KOPT-K1 (cell line): ENCODE data around the gene LAPTM5.

Source experiments
- H3K27ac ChIP-seq: fragments of 200-600 bp; sonication (generic); 2 replicates; pipeline ENCODE4 v1.5.1; 2016; ENCODE audit warnings: antibody characterized with exemption, mild to moderate bottlenecking, low read depth, low read length; ENCODE audit not compliant: poor library complexity, severe bottlenecking
- H3K36me3 ChIP-seq: fragments of 200-600 bp; sonication (generic); 2 replicates; pipeline ENCODE4 v1.5.1; 2017; ENCODE audit warnings: antibody characterized with exemption, mild to moderate bottlenecking, low read length, moderate library complexity; ENCODE audit not compliant: insufficient read depth
- H3K9me3 ChIP-seq: fragments of 200-600 bp; sonication (generic); 2 replicates; pipeline ENCODE4 v1.5.1; 2017; ENCODE audit warnings: antibody characterized with exemption, low read length, mild to moderate bottlenecking; ENCODE audit not compliant: insufficient read depth, poor library complexity, severe bottlenecking

Gene LAPTM5

DNA sequence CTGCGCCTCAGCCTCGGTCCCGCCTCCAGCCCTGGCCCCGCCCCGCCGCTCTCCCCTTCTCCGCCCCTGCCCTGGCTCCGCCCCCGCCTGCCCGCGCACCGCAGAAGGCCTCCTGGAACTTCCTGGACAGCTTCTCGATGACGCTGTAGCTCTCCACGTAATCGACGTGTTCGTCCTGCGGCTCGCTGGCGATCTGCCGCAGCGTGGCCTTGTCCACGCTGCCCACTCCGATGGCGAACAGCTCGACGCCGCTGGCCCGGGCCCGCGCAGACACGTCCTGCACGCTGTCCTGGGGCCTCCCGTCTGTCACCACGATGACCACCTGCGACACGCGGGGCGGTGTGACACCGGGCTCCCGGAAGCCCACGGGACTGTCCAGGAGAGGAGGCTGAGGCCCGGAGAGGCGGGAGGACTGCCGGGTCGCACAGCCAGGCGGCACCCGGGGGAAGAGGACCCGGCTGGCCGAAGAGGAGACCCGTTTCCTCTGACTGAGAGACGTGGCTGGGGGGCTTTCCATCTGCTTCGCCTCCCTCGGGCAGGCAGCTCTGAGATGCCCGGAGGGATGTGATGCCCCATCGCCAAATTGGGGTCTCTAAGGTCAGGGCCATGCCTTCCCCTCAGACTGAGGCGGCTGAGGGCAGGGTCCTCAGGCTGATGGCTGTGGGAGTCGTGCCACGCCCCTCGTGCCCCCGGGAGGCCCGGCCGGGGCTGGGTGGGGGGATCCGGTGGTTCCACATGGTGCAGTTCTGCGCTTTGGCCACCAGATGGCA lies 38.8 kb downstream of the LAPTM5 start:
- no peaks in the 10 kb centered on the region for H3K36me3 ChIP-seq
- peak overlapping the region; percentile 68 for H3K27ac ChIP-seq
- peaks cover 11% of the 10 kb centered on the region for H3K9me3 ChIP-seq

DNA sequence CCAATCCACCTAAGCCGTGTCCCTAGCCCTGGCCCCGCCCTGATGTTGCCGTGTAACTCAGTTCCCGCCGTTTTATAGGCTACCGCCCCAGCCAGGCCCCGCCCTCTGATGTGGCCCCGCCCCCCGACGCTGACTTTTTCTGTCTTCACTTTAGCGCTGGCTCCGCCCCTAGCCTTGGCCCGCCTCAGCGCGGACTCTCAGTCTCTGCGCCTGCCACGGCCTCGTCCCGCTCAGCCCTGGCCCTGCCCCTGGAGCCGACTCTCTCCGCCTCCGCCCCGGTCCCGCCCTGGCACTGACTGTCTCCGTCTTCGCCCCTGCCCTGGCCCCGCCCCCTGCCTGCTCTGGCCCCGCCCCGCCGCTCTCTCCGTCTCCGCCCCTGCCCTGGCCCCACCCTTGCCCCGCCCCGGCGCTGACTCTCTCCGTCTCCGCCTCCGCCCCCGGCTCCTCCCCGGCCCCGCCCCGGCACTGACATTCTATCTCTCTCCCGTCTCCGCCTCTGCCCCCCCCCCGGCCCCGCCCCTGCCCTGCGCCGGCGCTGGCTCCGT lies 39.4 kb downstream of the LAPTM5 start:
- H3K27ac ChIP-seq: no peak overlapping the region
- H3K36me3 ChIP-seq: no peaks in the 10 kb centered on the region
- peaks cover 11% of the 10 kb centered on the region for H3K9me3 ChIP-seq

DNA sequence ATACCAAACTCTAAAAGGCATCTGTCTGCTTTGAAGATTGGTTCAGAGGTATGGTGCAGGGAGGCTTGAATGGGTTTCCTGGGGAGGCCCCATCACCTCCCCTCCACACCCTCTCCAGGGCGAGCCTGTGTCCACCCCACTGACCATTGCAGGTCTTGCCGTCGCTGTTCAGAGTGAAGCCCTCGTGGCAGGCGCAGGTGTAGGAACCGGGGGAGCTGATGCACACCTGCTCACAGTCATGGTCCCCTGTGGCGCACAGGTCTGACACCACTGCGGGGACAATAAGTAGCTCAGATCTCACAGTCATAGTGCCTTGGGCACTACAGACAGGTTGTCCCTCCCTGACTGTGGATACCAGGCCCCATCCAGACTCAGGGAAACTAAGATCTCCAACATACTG lies 40.9 kb downstream of the LAPTM5 start:
- Histone ChIP-seq H3K36me3 (no peaks in the 10 kb centered on the region), H3K27ac (no peak overlapping the region), H3K9me3 (peaks cover 11% of the 10 kb centered on the region)

DNA sequence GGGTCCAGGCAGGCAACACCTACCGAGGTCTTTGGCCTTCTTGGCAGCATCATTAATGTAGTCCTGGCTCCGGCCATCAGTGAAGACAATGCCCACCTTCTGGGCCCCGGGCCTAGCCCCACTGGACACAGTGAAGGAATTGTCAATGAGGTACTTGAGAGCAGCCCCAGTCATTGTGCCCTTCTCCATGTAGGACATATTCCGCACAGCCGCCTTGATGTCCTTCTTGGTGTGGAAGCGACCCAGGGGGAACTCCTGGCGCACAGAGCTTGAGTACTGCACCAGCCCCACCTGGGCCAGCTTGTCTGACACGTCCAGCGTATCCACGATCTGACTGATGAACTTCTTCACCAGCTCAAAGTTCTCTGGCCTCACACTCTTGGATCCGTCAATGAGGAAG lies 41.7 kb downstream of the LAPTM5 start:
- Histone ChIP-seq H3K36me3 (no peaks in the 10 kb centered on the region), H3K9me3 (peaks cover 11% of the 10 kb centered on the region), H3K27ac (no peak overlapping the region)

DNA sequence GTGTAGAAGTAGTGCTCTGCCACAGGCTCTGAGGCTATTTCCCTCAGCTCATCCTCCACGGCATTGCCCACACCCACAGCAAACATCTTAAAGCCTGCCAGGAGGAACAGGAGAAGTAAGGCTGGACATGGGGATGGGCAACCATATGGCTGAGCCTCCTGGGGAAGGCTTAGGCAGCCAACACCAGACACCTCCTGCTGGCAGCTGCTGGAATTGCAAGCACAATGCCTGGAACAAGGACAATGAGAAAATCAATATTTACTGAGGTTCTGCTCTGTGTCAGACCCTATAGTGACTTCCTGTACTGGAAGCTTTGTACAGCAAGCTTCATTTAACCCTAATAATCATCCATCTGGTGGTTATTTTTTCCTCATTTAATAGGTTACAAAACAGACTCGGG lies 42.4 kb downstream of the LAPTM5 start:
- H3K27ac ChIP-seq: no peak overlapping the region

DNA sequence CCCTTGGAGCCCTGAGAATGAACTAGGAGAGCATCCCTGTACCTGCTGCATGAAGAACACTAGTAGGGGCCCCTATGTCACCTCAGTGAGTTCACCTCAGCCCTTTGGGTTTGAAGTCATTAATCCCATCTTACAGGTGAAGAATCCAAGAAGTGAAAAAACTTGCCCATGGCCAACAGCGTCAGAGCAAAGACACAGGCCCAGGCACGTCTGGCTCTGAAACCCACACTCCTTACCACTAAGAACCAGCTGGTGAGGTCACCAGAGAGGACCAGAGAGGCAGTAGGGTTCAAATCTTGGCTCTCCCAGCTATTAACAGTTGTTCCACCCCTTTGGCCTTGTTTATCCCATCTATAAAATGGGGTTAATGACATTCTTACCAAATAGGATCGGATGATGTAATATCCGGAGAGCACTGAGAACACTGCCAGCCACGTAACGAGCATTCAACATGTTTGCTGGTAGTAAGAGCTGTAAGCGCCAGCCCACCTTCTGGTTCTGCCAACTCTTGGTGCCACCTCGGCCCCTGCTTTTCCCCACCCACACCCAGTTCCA lies 43.0 kb downstream of the LAPTM5 start:
- peaks cover 11% of the 10 kb centered on the region for H3K9me3 ChIP-seq
- no peaks in the 10 kb centered on the region for H3K36me3 ChIP-seq
- no peak overlapping the region for H3K27ac ChIP-seq

More for the DNA sequence above, 42.4 kb downstream of the LAPTM5 start:
- peaks cover 11% of the 10 kb centered on the region for H3K9me3 ChIP-seq
- no peaks in the 10 kb centered on the region for H3K36me3 ChIP-seq

DNA sequence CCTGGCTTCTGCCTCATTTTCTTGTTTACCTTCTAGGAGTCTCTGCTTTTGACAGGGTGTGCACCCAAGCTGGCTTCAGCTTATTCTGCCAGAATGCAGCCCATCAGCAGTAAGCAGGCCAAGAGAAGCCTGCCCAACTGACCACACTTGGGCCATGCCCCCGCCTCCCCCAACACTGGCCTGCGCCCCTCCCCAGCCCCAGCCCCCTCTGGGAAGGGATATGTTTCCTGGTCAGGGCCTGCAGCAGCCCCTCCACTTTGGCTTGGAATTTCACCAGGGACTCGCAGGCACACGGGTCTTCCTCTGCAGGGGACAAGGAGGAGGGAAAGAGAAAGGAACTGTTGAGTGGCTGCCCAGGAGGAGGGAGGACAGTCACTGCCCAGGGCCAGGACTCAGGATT lies 43.5 kb downstream of the LAPTM5 start:
- no peaks in the 10 kb centered on the region for H3K36me3 ChIP-seq
- peaks cover 11% of the 10 kb centered on the region for H3K9me3 ChIP-seq
- no peak overlapping the region for H3K27ac ChIP-seq

DNA sequence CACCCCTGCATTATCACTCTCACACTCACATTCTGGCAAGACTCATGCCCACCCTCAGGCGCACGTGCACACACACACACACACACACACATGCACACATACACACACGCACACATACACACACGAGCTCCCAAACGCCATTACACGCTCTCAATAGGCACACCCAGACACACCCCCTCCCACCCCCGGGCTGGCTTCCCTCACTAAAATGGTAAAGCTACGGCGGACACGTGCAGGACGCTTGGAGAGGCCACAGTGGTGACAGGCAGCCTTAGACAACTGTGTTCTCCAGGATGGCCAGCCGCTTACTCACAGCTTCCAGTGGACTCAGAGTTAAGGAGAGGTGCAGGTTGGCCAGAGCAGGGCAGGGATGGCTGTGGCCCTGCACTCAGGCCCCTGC lies 44.3 kb downstream of the LAPTM5 start:
- Histone ChIP-seq H3K9me3 (peaks cover 11% of the 10 kb centered on the region), H3K27ac (no peak overlapping the region), H3K36me3 (no peaks in the 10 kb centered on the region)

DNA sequence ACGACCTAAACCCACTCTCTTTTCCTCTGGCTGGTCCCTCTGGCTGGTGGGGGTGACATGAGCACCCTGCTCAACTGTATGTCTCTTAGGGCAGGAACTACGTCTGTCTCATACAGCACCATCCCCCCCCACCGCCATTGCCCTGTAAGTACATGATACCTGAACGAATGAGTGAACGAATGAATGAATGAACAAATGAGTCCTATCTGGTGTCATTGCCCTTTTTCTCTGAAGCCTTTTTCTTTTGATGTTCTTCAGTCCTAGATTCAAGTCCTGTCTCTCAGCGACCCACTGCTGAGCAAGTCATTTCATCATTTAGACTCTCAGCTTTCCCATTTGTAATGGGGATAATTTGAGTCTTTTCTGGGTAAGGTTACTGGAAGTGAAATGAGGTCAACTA lies 45.0 kb downstream of the LAPTM5 start:
- no peak overlapping the region for H3K27ac ChIP-seq
- no peaks in the 10 kb centered on the region for H3K36me3 ChIP-seq
- H3K9me3 ChIP-seq: peaks cover 11% of the 10 kb centered on the region

DNA sequence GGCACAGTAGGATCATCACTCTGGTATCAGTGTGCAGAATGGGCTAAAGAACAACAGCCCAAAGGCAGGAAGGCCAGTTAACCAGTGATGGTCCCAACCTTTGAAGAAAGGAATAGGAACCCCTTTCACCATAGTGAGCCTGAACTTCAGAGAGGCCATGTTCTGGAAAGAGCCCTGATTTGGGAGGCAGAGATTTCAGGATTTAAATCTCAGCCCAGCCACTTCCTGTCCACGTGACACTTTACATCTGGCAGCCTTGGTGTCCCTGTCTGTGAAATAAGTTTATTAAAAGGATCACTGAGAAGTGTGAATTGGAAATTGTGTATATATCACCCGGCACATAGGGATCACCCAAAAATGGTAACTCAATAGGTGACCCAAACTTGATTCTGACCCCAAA lies 47.2 kb downstream of the LAPTM5 start:
- Histone ChIP-seq H3K9me3 (peaks cover 2% of the 10 kb centered on the region), H3K36me3 (no peaks in the 10 kb centered on the region), H3K27ac (no peak overlapping the region)

DNA sequence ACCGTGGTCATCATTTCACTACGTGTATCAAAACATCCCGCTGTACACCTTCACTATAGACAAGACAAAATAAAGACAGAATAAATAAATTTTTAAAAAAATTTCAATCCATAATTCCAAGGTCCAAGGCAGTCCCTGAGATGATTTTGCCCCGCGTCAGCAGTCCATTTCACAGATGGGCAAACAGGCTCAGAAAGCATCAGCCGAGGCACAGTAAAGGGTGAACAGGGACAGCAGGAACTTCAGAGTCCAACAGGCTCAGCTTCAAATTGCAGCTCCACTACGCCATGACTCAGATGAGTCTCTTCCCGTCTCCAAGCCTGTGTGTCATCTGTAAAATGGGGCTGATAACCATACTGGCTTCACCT lies 49.2 kb downstream of the LAPTM5 start:
- no peaks in the 10 kb centered on the region for H3K9me3 ChIP-seq
- no peaks in the 10 kb centered on the region for H3K36me3 ChIP-seq
- H3K27ac ChIP-seq: no peak overlapping the region

DNA sequence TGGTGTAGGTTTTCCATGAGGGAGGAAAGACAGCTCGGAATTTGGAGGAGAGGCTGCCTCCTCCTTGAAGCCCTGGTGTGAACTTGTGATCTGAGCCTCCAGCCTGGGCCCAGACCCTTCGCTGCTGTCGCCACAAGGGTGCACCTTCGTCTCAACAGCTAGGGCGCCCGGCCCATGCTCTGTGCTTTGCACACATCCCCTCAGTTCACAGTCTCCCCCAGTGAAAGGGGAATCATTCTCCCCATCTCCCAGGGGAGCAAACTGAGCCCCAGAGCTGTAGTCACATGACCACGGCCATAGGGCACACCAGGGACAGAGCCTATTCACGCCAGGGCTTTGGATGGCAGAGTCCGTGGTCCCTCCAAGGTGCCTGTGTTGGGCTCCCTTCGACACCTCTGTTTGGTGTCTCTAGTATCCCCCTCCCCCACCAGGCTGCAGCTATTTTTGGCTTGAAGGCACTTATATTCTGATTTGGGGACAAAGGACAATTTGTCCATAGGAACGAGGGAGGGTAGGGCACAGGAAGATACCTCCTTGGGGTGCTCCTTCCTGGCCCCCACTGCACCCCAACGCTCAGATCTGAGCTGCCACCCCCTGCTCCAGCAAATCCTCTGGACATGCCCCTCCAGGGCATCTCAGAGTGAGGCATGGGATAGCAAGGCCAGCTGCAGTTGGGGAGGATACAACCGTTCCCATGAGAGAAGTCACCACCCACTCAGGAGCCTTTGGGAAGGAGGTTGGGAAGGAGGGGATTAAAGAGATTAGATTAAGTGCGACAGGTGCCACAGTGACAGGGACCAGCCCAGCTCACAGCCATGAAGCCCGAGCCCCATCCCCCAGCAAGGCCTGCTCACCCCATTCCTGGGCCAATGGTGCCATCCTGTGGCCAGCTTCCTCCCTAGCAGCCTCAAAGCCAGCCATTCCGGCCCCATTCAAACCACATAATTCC lies 49.9 kb downstream of the LAPTM5 start:
- Histone ChIP-seq H3K36me3 (no peaks in the 10 kb centered on the region), H3K9me3 (no peaks in the 10 kb centered on the region), H3K27ac (no peak overlapping the region)

DNA sequence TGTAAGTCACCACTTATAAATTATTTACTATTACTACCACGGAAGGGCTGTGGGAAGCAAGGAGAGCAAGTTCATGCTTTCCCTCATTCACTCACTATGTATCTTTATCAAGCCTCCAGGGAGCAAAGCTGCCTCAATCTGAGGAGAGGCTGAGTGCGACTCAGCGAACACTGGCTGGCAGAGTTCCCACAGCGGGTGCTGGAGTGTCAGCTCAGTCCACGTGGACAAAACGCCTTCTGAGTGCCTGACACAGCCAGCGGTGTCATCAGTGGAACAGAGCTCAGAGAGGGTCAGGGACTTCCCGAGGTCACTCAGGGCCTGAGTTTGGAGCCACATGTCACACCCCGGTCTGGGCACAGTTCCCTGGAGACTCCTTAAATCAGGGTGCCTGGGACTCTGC lies 51.0 kb downstream of the LAPTM5 start:
- no peaks in the 10 kb centered on the region for H3K36me3 ChIP-seq
- H3K27ac ChIP-seq: no peak overlapping the region
- no peaks in the 10 kb centered on the region for H3K9me3 ChIP-seq

DNA sequence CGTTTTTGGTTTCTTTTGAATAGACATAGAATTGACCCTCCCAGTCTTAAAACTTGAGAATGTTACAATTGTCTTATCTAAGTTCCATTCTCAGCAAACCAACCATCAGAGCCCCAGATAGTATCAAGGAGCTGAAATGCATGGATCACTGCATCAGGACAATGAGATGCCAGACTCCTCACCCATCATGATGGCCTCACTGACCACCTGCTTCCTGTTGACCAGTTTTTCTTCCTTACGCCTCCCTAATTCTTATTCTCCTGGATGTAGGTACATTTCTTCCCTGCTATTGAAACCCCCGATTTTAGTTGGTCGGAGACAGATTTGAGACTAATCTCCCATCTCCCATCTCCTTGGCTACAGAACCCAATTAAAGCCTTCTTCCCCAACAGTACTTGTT lies 51.9 kb downstream of the LAPTM5 start:
- Histone ChIP-seq H3K27ac (no peak overlapping the region), H3K36me3 (no peaks in the 10 kb centered on the region), H3K9me3 (no peaks in the 10 kb centered on the region)
